Right kidney (tissue), 1 donor: ENCODE measurements around the gene ZNF281.
"Not testable (repeated sequence)": the region's sequence is repeated elsewhere in the genome, so short reads cannot be mapped to it uniquely, and the experiment has no call there.

Experiments
- DNase-seq: peaks from one replicate; pipeline ENCODE4 v3.0.0-alpha.2; 2016

The ZNF281 gene

DNA sequence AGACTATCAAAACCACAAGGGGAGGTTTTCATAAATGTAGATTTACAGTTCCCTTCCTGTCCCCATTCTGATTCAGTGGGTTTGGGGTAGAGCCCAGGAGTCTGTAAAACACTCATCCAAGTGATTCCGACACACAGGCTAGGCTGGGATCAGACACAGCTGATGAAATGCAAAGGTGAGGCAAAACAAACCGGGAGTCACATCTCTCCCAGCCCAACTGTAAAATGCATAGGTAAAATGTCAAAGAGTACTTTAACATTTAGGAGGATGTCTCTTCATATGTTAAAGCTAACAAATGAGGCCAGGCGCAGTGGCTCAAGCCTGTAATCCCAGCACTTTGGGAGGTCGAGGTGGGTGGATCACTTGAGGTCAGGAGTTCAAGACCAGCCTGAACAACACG is 45.0 kb downstream of the ZNF281 start:
- no peak for DNase-seq

DNA sequence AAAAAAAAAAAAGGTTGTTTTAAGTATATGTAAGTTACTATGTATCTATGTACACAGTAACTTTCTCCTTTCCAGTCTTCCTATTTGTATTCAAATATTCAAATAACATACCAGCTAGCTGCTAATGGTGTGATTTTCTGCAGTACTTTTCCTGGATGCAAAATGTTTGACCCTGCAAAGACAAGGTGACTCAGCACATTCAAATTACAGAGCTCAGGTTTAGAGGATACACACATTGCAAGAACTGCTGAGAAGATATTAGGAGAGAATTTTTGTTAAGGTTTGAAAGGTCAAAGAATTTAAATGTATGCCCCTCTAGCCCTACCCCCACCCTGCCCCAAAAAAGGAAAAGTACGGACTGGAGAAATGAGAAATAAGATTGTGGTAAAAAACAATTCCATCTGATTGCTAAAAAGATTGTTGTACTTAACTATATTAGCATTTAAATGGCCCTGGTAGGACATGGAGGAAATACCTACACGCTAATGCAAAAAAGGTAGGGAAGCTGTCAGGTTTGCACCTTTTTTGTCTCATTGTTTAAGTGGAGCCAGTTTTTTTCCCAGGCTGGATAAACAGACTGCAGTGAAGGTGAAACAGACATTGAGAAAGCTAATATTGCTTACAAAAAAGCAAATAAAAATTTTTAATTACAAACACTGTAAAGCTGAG is 45.6 kb downstream of the ZNF281 start:
- DNase-seq = no peak

DNA sequence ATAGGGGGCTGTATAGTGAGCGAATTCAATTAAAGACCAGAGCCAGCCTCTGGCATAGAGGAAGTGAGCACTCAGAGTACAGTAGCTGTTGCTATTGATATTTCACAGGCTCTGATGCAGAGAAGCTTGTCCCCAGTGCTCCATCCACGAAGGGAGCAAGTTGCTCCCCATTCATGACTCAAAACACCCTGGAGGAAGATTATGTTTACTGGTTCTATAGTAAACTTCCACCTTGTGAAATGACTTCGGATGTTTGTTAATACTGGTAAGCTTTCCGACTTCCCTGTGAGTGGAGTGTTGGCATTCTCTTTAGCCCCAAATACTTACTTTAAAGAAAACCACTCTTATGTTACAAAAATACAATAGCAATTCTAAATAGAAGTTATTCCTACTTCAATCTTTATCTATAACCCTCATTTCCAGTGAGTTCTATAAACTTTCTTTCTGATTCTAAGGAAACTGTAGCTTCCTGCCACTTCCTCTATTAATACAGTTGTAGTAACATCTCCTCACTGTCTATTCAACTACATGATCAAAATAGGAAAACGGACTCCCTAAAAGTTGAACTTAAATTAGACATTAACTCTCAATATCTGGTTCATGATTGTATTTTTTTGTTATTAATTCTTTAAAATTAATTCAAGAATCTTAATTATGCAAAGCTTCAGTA is 46.4 kb downstream of the ZNF281 start:
- no peak for DNase-seq

DNA sequence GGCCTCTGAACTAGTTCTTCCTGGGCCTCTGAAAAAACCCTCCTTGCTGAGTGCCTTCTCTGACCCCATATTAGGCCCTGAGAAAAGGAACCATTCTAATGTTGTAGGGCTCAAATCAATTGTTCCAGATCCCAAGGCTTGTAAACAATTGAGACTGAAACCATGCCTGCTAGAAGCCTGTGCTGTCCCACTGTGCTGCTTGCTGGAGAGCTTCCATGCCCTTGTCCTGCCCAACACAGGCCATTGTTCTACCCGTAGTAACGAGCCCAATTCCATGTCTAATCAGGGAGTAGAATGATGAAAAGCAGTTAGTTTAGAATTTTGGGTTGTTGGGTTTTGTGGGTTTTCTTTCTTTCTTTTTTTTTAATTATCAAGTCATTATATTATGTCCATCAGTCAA is 47.4 kb downstream of the ZNF281 start:
- DNase-seq = no peak

DNA sequence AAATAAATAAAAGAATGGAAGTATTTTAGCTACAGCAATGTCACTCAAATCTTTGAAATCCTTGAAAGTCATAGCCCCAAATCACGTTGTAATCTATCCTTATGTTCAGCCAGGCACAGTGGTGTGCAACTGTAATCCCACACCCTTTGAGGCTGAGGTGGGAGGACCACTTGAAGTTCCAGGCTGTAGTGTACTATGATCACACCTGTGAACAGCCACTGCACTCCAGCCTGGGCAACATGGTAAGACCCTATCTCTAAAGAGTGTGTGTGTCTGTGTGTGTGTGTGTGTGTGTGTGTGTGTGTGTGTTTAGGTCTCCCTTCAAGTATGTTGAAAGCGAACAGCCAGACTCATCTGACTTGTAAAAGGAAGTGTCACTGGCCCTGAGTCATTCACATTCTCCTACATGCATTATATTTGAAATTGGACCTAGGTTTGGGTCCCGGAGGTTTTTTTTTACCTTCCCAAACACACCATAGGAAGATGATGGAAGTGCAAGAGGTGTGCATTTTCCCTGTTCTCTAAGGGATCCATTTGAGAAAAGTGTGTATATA is 50.1 kb downstream of the ZNF281 start:
- no peak for DNase-seq

DNA sequence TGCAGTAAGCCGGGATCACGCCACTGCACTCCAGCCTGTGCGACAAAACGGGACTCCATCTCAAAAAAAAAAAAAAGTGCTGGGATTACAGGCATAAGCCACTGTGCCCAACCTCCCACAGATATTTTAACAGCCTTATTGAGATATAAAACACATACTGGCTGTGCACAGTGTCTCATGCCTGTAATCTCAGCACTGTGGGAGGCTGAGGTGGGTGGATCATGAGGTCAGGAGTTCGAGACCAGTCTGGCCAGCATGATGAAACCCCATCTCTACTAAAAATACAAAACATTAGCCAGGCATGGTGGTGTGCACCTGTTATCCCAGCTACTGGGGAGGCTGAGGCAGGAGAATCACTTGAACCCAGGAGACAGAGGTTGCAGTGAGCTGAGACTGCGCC is 51.9 kb downstream of the ZNF281 start:
- not testable (repeated sequence) for DNase-seq

DNA sequence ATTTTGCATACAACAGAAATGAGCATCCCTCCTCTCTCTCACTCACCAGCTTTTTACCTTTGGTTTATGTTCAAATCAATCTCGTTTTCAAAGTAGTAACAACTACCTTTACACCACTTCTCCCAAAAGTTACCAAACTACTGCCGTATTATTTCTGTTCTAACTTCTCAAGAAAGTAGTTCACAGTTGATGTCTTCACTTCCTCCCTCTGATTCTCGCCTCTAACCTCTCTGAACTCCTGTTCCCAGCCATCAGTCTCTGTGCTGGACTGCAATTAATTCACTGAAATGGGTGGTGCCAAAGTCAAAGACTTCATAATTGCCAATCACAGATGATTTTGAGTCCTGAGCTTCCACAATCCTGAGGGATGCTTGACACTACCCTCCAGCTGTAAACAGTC is 54.0 kb downstream of the ZNF281 start:
- no peak for DNase-seq
